OCI-LY1 (cell line): ENCODE measurements around the gene FLYWCH1.

Source experiments
- H2AFZ ChIP-seq: fragments of 200-600 bp; sonication (generic), shearing (Covaris generic); 2 replicates; pipeline ENCODE4 v1.6.0; 2014; ENCODE audit warnings: antibody characterized with exemption, mild to moderate bottlenecking, low read length
- H3F3A ChIP-seq: fragments of 200-600 bp; sonication (generic), shearing (Covaris generic); 2 replicates; pipeline ENCODE4 v1.6.0; 2014; ENCODE audit warnings: mild to moderate bottlenecking, antibody characterized with exemption, low read length, moderate library complexity; ENCODE audit not compliant: insufficient read depth
- H3K27ac ChIP-seq: fragments of 200-600 bp; sonication (generic); 2 replicates; pipeline ENCODE4 v1.5.1; 2014; ENCODE audit warnings: low read length, mixed run types, mild to moderate bottlenecking, low read depth; ENCODE audit not compliant: poor library complexity, severe bottlenecking
- H3K27me3 ChIP-seq: fragments of 200-600 bp; sonication (generic); 2 replicates; pipeline ENCODE4 v1.6.0; 2014; ENCODE audit warnings: antibody characterized with exemption, mild to moderate bottlenecking, low read length, moderate library complexity; ENCODE audit not compliant: insufficient read depth
- H3K36me3 ChIP-seq: fragments of 200-600 bp; sonication (generic); 2 replicates; pipeline ENCODE4 v1.6.1; 2014; ENCODE audit warnings: mild to moderate bottlenecking, antibody characterized with exemption, low read length, moderate library complexity, mixed read lengths; ENCODE audit not compliant: insufficient read depth
- H3K4me1 ChIP-seq: fragments of 200-600 bp; sonication (generic); 2 replicates; pipeline ENCODE4 v1.5.1; 2014; ENCODE audit warnings: mild to moderate bottlenecking, low read length, moderate library complexity; ENCODE audit not compliant: insufficient read depth, severe bottlenecking
- H3K4me2 ChIP-seq: fragments of 200-600 bp; sonication (generic), shearing (Covaris generic); 2 replicates; pipeline ENCODE4 v1.6.1; 2014; ENCODE audit warnings: low read length
- H3K4me3 ChIP-seq: fragments of 200-600 bp; sonication (generic); 2 replicates; pipeline ENCODE4 v1.5.1; 2014; ENCODE audit warnings: low read length, low read depth, mild to moderate bottlenecking, mixed read lengths; ENCODE audit not compliant: poor library complexity, severe bottlenecking
- H3K79me2 ChIP-seq: fragments of 200-600 bp; shearing (Covaris generic); 2 replicates; pipeline ENCODE4 v1.6.1; 2016; ENCODE audit warnings: mixed run types, low read length, mixed read lengths; ENCODE audit not compliant: insufficient read depth
- H3K9ac ChIP-seq: fragments of 200-600 bp; sonication (generic), shearing (Covaris generic); 2 replicates; pipeline ENCODE4 v1.6.1; 2014; ENCODE audit warnings: mild to moderate bottlenecking, low read length, mixed read lengths
- H3K9me2 ChIP-seq: fragments of 200-600 bp; sonication (generic), shearing (Covaris generic); 2 replicates; pipeline ENCODE4 v1.6.1; 2014; ENCODE audit warnings: low read depth, mild to moderate bottlenecking, low read length, mixed read lengths
- H3K9me3 ChIP-seq: fragments of 200-600 bp; shearing (Covaris generic); 2 replicates; pipeline ENCODE4 v1.6.1; 2014; ENCODE audit warnings: low read length, mixed read lengths
- H4K20me1 ChIP-seq: fragments of 200-600 bp; sonication (generic), shearing (Covaris generic); 2 replicates; pipeline ENCODE4 v1.6.0; 2016; ENCODE audit warnings: mild to moderate bottlenecking, low read length; ENCODE audit not compliant: insufficient read depth
- CTCF ChIP-seq: fragments of 200-600 bp; sonication (generic), shearing (Covaris generic); IDR thresholded peaks from 2 replicates; pipeline ENCODE4 v1.5.1; 2017; ENCODE audit warnings: mild to moderate bottlenecking, antibody characterized with exemption, low read length, moderate library complexity, mixed read lengths
- EZH2 ChIP-seq: fragments of 200-600 bp; sonication (generic), shearing (Covaris generic); IDR thresholded peaks from 2 replicates; pipeline ENCODE4 v1.8.0; 2017; ENCODE audit warnings: borderline replicate concordance, mixed run types, mild to moderate bottlenecking, antibody characterized with exemption, low read length, moderate library complexity, mixed read lengths

Gene FLYWCH1

GRCh38 chr16:2912330-2913199 is 834 bp downstream of the FLYWCH1 start:
- Histone ChIP-seq H3K36me3 (peaks cover 8% of the 10 kb centered on the region; the same call in 1 of the 2 replicates), H3K79me2 (no peaks in the 10 kb centered on the region), H3K9me3 (no peaks in the 10 kb centered on the region), H3K27me3 (no peaks in the 10 kb centered on the region), H3K27ac (no peak overlapping the region), H3K9ac (peak overlapping the region; percentile 86), H2AFZ (no peak overlapping the region), H3F3A (peaks cover 6% of the 10 kb centered on the region; the same call in 1 of the 2 replicates), H3K4me3 (peak overlapping the region; percentile 91), H3K4me2 (peak overlapping the region; percentile 85), H4K20me1 (no peaks in the 10 kb centered on the region), H3K9me2 (no peaks in the 10 kb centered on the region), H3K4me1 (peaks cover 16% of the 10 kb centered on the region)
- TF ChIP-seq EZH2 (no peak), CTCF (no peak)

- Histone ChIP-seq H2AFZ (no peak overlapping the region), H3K4me1 (peaks cover 16% of the 10 kb centered on the region), H3K4me2 (no peak overlapping the region; the same call in 1 of the 2 replicates), H3K27me3 (no peaks in the 10 kb centered on the region), H3K9me2 (no peaks in the 10 kb centered on the region), H3K27ac (no peak overlapping the region), H3K36me3 (peaks cover 8% of the 10 kb centered on the region; the same call in 1 of the 2 replicates), H3F3A (peaks cover 6% of the 10 kb centered on the region; the same call in 1 of the 2 replicates), H3K9ac (no peak overlapping the region), H3K79me2 (no peaks in the 10 kb centered on the region), H3K4me3 (no peak overlapping the region), H3K9me3 (no peaks in the 10 kb centered on the region), H4K20me1 (no peaks in the 10 kb centered on the region)
- TF ChIP-seq EZH2 (no peak), CTCF (no peak)
These were observed 1.9 kb downstream of the FLYWCH1 start for GRCh38 chr16:2913603-2914002.

DNA sequence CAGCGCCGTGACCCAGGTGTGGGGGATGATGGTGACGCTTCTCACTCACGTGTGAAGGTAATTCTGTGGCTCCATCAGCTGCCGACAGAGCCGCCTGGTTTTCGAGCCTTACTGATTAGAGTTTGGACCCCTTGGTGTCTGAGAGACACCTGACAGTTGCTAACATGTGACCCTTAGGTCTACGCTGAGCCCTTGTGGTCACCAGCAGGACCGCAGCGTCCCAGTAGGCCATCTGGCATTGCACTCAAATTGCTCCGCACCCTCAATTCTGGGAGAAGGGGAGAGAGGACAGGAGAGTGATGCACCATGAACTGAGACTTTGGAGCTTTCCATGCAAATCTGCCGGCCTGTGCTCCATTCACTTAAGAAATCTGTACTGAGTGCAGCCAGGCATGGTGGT is 2.5 kb downstream of the FLYWCH1 start:
- H3K4me1 ChIP-seq = peaks cover 16% of the 10 kb centered on the region
- H2AFZ ChIP-seq = no peak overlapping the region
- no peaks in the 10 kb centered on the region for H3K79me2 ChIP-seq
- H3K27ac ChIP-seq = no peak overlapping the region
- no peaks in the 10 kb centered on the region for H3K9me2 ChIP-seq
- TF ChIP-seq EZH2 = no peak
- TF ChIP-seq CTCF = no peak
- H3K4me2 ChIP-seq = no peak overlapping the region
- no peak overlapping the region for H3K9ac ChIP-seq
- peaks cover 8% of the 10 kb centered on the region; the same call in 1 of the 2 replicates for H3K36me3 ChIP-seq
- H3K4me3 ChIP-seq = no peak overlapping the region
- no peaks in the 10 kb centered on the region for H3K9me3 ChIP-seq
- no peaks in the 10 kb centered on the region for H3K27me3 ChIP-seq
- no peaks in the 10 kb centered on the region for H4K20me1 ChIP-seq
- peaks cover 6% of the 10 kb centered on the region; the same call in 1 of the 2 replicates for H3F3A ChIP-seq
